Endothelial cell of umbilical vein (primary cell): ENCODE data around the gene TBX1.
A peak's percentile ranks its signal among the peaks of the same experiment; 100 is the strongest.

Experiments used
- EZH2 ChIP-seq: IDR thresholded peaks from 2 replicates; pipeline ENCODE4 v1.6.1; 2012; ENCODE audit warnings: borderline replicate concordance, low read depth, mild to moderate bottlenecking, moderate library complexity, low read length, inconsistent platforms; ENCODE audit not compliant: severe bottlenecking
- FOS ChIP-seq: IDR thresholded peaks from 2 replicates; pipeline ENCODE4 v1.6.1; 2011; ENCODE audit warnings: mild to moderate bottlenecking, low read length, moderate library complexity, borderline replicate concordance; ENCODE audit not compliant: insufficient read depth
- JUN ChIP-seq: IDR thresholded peaks from 2 replicates; pipeline ENCODE4 v1.6.1; 2011; ENCODE audit warnings: borderline replicate concordance, low read depth; ENCODE audit not compliant: insufficient read length, insufficient read depth
- MYC ChIP-seq: IDR thresholded peaks from one replicate; pipeline ENCODE4 v1.6.1; 2011; ENCODE audit warnings: mild to moderate bottlenecking, low read depth, low read length
- POLR2A ChIP-seq: IDR thresholded peaks from 2 replicates; pipeline ENCODE4 v1.6.1; 2012; ENCODE audit warnings: low read depth, mild to moderate bottlenecking, control low read depth, low read length
- POLR2AphosphoS5 ChIP-seq: IDR thresholded peaks from 2 replicates; pipeline ENCODE4 v1.6.1; 2012; ENCODE audit warnings: low read depth, mild to moderate bottlenecking, control low read depth, low read length, moderate library complexity; ENCODE audit not compliant: insufficient read depth
- TF ChIP-seq, protein P1 (sequence below): IDR thresholded peaks from 2 replicates; pipeline ENCODE4 v1.6.1; 2011; ENCODE audit not compliant: insufficient read depth, insufficient read length
- TF ChIP-seq, protein P2 (sequence below), 2 donors: IDR thresholded peaks; 1 replicate in 1 of 2; 2 replicates in 1 of 2; pipeline ENCODE4 v1.5.1; 2011; ENCODE audit warnings: low read length in 2 of 2, mild to moderate bottlenecking in 2 of 2, moderate library complexity in 2 of 2, control low read depth in 1 of 2, inconsistent platforms in 1 of 2, low read depth in 1 of 2; ENCODE audit not compliant: insufficient read depth in 1 of 2; ENCODE audit errors: extremely low read depth in 1 of 2

DNA sequence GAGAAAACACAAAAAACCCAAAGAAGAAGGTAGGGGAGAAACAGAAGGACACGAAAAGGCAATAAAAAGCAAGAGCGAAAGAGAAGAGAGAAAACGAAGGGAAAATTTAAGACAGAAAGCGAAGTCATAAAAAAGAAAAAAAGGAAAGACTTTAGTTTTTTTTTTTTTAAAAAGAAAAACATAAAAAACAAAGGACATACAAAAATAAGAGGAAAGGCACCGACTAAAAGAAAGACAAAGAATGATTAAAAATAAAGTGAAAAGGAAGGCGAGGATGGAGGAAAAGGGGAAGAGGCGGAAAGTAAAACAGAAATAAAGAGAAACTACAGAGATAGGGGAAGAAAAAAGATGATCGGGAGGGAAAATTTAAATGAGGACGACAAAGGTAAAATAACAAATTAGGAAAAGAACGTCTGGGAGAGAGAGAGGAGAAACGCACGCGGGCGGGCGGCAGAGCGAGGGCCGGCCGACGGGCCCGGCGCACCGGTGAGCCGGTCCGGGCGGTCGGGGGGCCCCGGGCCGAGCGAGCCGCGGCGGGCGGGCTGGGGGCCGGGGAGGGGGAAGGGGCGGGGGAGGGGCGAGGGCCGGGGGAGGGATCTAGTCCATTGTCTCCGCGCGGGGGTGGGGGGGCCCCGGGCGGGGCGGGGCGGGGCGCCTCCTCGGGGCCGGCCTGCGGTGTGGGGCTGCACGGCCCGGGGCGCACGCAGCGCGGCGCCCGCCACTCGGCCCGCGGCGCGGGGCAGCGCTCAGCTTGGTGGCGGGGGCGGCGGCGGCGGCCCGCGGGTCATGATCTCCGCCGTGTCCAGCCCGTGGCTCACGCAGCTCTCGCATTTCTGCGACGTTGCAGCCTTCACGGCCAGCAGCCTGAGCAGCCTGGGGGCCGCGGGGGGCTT lies at the start of gene TBX1:
- TF ChIP-seq EZH2 (no peak), POLR2A (no peak), FOS (no peak), MYC (no peak), POLR2AphosphoS5 (peak; percentile 22), JUN (no peak)
- TF ChIP-seq, protein P1, sequence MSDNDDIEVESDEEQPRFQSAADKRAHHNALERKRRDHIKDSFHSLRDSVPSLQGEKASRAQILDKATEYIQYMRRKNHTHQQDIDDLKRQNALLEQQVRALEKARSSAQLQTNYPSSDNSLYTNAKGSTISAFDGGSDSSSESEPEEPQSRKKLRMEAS: no peak
- TF ChIP-seq, protein P2, sequence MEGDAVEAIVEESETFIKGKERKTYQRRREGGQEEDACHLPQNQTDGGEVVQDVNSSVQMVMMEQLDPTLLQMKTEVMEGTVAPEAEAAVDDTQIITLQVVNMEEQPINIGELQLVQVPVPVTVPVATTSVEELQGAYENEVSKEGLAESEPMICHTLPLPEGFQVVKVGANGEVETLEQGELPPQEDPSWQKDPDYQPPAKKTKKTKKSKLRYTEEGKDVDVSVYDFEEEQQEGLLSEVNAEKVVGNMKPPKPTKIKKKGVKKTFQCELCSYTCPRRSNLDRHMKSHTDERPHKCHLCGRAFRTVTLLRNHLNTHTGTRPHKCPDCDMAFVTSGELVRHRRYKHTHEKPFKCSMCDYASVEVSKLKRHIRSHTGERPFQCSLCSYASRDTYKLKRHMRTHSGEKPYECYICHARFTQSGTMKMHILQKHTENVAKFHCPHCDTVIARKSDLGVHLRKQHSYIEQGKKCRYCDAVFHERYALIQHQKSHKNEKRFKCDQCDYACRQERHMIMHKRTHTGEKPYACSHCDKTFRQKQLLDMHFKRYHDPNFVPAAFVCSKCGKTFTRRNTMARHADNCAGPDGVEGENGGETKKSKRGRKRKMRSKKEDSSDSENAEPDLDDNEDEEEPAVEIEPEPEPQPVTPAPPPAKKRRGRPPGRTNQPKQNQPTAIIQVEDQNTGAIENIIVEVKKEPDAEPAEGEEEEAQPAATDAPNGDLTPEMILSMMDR (IDR thresholded peaks at IDR 0.05; ENCODE audit: extremely low read depth in 1 of 2, insufficient read depth in 1 of 2, low read depth in 1 of 2, low read length in 2 of 2): no peak
